HG02642 (cell line): ENCODE data around the gene MAP7.
"Not testable (repeated sequence)": the region's sequence is repeated elsewhere in the genome, so short reads cannot be mapped to it uniquely, and the experiment has no call there.

Source experiments
- ATAC-seq: cut with Tn5 transposase; IDR thresholded peaks from one replicate; pipeline ENCODE4 v1.9.1; 2021; ENCODE audit warnings: mild to moderate bottlenecking; ENCODE audit not compliant: unreplicated experiment, poor library complexity

Gene MAP7

DNA sequence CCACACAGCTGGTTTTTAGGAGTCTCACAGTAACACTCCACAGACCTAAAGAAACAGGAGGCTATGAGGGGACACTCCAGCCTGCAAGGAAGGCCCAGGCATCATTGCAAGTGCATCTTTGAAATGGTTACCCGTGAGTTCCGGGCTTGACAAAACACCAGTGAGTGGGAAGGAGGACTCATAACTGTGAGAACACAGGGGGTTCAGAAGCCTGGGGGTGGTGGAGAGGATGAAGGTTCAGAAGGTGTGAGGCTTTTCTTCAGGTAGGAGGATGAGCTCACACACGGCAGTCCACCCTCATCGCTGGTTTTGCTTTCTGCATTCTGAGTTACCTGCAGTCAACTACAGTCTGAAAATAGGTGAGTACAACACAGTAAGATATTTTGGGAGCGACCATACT lies 39.9 kb downstream of the MAP7 start:
- ATAC-seq: no peak

DNA sequence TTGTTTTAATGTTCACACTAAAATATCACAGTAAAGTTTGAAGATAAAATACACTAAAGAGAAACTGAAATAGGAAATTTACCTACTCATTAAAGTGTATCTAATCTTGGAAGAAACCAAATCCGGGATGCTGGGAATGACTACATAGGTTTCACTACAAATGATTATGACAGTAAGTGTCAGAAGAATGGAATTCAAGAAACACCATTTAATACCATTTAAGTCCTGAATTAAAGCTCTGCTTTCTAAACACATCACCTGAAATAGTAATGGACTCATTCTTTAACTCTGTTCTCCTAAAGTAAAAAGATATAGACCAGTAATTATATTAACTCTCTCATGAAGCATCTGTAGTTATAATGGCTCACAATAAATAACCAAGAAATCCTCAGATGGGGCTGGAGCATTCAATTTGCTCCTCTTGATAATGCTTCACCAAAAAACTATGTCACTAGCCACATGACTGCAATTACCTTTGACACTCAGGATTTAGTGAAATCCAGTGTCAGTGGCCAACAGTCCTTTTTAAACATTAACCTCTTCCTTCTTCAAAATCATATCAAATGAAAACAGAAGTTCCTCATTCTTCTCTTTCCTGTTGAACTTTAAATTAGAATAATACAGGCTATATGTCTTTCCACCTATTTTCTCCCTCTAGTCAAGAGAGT lies 41.4 kb downstream of the MAP7 start:
- no peak for ATAC-seq

DNA sequence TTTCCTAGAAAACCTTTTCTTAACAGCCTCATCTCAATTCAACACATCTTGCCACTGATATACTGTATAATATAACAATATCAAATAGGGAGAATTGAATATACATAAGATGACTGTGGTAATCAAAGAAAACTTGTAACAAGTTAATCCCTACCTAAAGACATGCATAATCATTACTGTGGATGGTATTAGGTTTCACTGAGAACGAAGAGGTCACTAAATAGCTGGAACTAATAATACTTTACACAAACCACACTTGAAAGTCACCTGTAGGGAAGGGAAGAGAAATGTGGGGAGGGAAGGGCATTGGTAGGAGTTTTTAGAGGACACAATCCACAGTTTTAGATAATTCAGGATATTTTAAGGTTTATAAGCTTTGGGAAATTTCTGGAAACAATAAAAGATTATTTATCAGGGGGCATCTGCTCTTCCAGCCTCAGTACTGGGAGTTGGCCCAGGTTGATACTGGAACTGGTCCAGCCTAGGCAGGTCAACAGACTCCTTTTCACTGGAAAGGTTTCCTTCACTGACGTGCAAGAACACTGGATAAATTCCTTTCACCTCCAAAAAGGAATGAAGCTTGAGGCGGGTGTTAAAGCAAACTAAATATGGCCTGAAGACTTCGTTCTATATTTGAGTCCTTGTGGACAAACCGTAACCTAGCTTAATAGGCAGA lies 44.0 kb downstream of the MAP7 start:
- no peak for ATAC-seq

DNA sequence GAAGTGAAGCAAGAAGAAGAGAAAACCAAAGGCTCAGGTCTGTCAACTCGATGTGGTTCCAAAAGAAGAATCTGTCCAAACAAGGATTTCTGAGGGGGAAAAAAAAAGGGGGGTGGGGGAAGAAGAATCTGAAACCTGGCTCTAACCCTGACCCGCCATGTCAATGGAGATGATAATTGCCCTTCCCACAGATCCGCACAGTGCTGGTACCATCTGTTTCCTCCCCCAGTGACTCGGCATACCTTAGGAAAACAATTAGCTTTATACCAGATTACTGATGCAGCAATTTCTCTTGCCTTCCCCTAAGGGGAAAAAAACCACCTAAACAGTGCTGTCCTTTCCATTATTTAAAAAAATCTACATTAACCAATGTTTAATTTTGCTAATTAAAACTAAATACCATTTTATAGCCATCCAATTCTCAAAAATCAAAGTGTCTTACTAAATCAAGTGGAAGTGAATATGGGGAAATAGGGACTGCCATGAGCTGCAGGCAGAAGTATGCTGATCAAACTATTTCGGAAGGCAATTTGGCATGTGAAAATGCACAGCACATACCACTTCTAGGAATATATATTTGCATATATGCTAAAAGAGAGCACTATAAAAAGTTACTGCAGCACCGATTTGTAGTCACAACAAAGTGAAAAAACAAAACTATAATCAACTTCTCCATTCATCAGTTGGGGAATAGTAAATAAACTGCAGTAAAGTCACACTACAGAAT lies 46.8 kb downstream of the MAP7 start:
- no peak for ATAC-seq

DNA sequence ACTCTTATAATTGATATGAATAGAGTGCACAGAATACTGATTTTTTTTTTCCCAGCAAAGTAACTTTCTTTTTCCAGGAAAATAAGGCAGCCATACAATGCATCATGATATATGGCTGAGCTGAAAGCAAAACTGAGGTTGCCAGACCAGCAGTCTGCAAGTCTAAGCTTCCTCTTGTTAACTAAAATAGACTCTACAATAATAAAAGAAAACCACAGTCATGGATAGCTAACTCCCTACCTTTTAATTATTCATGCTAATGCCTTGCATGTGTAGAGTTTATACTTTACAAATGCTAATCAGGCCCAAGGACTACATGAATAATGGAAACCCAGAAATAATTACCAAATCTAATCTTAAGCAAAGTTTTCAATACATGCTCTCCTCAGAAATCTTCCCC lies 47.4 kb downstream of the MAP7 start:
- ATAC-seq: no peak

DNA sequence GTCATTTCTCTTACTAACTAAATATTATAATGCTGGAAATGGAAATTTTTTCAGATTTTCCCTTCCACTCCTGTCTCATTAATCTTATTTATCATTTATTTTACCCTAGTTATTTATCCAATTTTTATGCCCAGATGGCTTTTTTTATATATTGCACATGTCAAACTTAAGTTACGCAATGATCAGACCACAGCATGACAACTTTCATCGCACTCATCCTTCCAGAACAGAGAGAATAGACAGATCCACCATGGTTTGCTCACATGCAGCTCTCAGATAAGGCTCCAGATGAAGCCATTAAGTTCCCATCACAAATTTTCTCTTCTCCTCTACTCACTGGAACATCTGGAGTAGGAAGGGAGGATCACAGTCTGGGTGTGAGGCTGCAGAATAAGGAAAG lies 48.7 kb downstream of the MAP7 start:
- ATAC-seq: no peak

DNA sequence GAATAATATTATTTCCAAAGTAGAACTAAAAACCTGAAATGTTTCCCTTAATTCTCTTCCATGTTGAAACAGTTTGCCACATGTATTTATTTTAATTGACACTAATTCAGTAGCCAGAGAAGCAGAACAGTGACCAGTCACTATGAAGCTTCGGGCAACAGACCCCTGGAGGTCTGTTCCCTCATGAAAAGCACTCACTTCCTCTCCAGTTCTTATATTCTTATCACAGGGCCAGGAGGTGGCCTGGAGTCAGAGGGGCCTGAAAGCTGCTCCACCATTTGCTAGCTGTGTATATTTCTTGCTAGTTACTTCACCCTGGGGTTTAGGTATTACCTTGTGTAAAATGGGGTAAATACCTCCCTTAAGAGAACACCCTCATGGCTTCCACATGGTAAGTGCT lies 49.1 kb downstream of the MAP7 start:
- ATAC-seq: no peak

DNA sequence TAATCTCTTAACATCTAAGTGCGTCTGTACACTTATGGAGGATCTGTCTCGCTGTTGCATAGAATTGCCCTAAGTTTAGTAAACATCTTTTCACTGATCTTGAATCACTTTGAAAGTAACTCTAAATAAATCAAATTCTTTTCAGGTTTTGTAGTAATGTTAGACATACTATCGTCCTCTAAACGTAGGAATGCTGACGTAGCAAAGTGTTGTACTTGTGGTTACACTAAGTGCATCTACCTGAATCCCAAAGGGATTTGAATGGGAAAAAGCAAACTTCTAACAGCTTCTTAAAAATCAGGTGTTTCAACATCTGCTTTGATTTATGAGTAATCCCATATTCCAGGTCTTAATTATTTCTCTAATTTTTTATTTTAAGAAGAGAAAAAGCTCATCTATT lies 49.8 kb downstream of the MAP7 start:
- ATAC-seq: no peak

DNA sequence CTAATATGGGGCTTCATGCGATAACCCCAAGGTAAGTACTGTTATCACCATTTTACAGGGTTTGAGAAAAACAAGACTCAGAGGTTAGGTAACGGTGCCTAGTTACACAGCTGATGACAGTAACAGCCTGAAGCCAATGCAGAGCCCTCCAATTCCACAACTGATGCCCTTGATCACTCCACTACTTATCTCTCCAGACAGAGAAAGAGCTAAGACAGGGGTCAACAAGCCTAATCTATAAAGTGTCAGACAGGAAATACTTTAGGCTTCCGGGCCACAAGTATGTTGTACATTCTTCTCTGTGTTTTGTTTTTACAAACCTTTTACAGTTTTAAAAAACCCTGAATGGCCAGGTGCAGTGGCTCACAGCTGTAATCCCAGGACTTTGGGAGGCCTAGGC lies 50.9 kb downstream of the MAP7 start:
- no peak for ATAC-seq

DNA sequence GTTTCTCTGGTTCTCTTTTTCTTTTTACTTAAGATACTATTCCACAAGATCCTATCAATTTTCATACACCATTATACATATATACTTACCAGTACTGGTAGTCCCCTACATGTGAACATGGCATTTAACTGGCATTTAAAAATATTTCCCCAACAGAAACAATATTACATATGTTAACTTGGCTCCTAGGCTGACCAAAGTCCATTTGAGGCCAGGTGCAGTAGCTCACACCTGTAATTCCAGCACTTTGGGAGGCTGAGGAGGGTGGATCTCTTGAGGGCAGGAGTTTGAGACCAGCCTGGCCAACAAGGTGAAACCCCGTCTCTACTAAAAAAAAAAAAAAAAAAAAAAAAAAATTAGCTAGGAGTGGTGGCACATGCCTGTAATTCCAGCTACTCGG lies 53.8 kb downstream of the MAP7 start:
- not testable (repeated sequence) for ATAC-seq

DNA sequence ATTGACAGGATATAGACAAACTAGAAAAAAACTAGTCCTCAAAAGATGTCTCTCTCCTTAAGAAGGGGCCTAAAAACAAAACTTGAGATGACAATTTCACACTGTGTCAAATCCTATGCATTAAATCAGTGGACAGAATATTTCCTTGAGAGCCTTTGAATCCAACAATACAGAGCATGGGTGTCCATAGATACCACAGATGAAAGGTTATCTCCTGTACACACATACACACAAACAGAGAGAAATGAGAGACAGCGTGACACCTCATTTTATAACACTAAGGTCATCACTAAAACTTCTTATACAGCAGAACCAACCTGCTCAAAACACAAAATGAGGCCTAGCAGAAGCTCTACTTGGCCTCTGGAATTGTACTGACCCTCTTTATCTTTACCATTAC lies 55.5 kb downstream of the MAP7 start:
- ATAC-seq: no peak

DNA sequence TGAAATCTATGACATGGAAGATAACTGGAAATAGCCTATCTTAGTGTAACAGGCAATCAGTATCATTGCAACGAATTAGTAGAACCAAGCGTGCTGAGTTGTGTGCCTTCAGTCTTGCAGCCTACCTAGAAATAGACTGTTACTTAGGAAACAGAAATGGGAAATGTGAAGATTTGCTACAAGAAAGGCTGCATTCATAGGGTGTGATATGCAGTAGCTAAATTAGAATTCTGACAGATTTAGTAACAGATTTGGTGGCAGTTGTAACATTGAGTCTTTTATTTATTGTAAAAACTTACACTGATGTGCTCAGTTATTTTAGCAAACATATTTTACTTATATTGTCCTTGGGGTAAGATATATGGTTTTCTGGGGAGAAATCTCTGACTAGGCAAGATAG lies 56.2 kb downstream of the MAP7 start:
- ATAC-seq: no peak

DNA sequence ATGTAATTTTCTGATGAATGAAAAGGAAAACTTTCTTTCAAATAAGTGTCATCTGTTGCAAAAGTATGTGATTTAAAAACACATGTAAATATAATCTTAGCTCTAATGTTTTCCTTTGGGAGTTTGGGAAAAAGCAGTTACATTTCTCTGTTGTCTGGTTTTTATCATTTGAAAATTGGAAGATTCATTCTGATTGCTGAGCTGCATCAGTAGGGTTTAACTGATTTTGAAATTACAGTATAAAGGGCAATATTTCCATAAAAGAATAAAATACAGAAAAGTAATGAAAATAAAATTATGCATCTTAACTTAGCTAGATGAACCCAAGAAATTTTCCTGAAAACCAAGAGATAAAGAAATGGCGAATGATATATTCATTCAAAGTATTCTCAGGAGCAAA lies 57.8 kb downstream of the MAP7 start:
- no peak for ATAC-seq

DNA sequence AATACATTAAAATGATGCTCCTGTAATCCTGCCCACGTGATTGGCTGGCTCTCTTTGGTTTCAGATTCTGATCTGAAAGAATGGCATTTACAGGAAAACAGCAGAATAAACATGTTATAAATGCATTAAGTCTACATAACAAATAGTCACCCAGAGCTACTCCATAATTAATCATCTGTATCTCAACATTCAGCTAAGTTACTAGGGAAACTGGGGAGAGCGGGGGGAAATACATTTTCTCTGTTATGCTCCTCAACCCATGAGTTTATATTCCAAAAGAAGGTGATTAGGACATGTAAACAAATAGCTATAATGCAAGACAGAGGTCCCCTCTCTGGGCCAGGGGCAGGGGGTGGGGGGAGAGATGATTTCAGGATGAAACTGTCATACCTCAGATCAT lies 58.5 kb downstream of the MAP7 start:
- no peak for ATAC-seq

DNA sequence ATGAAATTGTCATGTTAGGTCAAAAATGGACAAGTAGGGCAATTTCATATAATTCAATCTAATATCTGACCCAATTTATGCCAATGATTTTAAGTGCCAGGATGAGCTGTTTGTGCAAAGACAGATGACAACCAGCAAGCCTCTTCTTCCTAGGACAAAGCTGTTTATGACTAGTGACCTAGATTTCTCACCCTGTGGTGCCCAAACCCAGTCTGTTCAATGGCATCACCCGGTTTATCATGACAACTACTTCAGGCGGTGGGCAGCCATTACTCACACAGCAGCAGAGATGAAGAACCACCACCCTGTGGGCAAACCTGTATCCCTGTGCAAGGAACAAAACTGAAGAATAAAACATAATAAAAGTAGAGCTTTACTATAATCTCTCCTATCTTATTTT lies 59.0 kb downstream of the MAP7 start:
- no peak for ATAC-seq

DNA sequence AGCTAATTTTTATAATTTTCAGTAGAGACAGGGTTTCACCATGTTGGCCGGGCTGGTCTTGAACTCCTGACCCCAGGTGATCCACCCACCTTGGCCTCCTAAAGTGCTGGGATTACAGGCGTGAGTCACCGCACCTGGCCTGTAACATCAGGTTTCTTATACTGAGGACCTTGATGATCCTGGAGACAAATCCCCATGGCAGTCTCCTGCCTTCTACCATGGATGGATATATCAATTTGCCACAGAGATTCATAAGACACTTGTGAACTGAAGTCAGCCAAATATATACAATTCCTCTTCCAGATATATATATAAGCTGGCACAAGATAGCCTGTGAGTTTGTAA lies 60.6 kb downstream of the MAP7 start:
- not testable (repeated sequence) for ATAC-seq

DNA sequence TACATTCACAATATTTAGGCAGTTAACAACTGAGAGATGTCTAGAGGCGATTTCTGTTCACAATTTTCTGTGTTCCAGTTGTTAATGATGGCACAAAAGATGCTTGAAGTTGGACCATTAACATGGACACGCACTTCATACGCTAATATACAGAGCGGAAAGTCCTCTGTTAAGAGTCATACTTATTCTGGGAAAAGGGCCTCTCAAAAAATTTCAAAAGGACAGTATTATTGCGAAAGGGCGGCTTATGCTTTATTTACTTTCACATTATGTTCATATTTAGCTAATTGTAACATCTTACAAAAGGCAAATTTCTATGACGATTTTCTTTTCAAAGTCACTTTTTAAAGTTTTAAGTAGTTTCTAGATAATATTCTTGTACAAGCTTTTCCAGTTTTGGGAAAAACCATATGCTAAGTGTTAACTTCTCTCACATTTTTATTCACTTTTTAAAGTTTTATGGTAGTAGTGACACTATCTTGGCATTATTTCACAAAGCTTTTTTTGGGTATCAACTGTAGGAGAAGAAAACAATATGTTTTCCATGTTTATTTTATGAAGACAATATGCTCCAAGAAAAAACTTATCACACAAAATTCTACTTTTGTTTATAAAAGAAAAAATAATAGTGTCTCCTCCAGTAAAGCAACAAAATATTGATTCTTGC lies 62.3 kb downstream of the MAP7 start:
- no peak for ATAC-seq

DNA sequence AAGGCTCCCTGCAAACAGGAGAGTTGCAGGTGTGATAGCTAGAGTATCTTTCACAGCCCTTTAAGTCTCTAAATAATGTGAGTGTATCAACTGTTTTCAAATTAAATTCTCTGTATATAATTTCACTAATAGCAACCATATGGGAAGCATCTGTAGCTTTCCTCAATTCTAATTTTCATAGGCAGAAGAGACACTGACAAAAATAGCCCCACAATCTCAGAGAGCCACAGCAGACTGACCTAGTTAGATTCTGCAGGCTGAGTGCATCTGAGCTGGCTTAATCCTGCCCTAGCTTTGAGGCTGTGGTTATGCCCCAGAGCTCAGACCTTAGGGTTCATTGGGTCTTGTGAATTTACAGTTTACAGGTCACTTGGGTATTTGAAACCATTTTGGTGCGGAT lies 63.9 kb downstream of the MAP7 start:
- ATAC-seq: no peak

DNA sequence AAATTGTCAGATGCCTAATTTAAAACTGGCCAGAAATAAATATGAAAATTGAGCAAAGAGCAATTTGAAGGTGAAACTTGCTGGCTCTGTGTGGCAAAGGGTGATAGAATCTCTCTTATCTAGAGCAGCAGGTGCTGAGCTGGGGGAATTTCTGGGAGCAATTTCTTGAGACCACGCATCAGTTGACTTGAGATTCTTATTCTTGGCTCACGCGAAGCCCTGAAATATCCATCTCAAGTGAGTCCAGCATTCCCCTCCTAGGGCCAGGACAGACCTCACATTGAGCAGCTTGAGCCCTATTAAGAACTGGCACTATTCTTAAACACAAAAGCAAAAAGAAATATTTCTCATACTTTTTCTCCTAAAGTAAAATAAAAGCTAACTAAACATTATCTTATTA lies 66.3 kb downstream of the MAP7 start:
- no peak for ATAC-seq

DNA sequence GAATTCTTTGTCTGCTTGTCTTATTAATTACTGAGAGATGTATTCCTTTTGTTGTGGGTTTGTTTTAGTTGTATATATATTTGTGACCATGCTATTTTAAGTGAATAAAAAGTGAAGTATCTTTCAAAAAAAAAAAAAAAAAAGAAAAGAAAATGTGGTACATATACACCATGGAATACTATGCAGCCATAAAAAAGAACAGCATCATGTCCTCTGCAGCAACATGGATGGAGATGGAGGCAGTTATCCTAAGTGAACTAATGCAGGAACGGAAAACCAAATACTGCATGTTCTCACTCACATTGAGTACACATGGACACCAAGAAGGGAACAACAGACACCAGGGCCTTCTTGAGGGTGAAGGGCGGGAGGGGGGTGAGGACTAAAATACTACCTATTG lies 67.2 kb downstream of the MAP7 start:
- ATAC-seq: not testable (repeated sequence)

DNA sequence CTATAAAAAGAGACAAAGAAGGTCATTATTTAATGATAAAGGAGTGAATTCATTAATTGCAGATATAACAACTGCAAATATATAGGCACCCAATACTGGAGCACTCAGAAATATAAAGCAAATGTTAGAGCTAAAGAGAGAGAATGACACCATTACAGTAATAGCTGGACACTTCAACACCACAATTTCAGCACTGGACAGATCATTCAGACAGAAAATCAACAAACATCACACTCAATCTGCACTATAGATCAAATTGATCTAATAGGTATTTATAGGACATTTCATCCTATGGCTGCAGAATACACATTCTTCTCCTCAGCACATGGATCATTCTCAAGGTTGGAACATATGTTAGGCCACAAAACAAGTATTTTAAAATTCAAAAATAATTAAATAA lies 72.7 kb downstream of the MAP7 start:
- ATAC-seq: no peak
